Measurements from ENCODE around the gene FRY.

Gene FRY

DNA sequence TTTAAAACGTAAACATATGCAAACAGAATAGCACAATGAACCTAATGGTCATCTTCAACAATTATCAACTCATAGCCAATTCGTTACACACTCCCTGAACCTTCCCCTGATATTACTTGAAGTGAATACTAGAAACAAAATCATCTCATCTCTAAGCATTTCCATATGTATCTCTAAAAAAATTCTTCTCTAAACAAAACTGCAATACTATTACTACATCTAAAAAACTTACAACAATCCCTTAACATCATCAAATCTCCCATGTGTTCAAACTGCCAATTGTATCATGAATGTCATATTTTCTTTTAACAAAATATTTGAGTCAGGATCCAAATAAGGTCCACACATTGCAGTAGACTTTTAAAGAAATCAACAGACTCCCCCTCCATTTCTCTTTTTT lies 61.4 kb downstream of the FRY start:
- H3K27ac Mint-ChIP-seq = no peak overlapping the region
- DNase-seq (ENCODE audit: low spot score in 2 of 2) (no peak), ATAC-seq (ENCODE audit: low read depth) (no peak)
- peaks cover 3% of the 10 kb centered on the region for H3K36me3 Mint-ChIP-seq
- no peaks in the 10 kb centered on the region for H3K4me1 Mint-ChIP-seq
- H3K27me3 Mint-ChIP-seq = peaks cover 11% of the 10 kb centered on the region
- no peaks in the 10 kb centered on the region for H3K9me3 Mint-ChIP-seq
- H3K4me3 Mint-ChIP-seq = no peak overlapping the region

DNA sequence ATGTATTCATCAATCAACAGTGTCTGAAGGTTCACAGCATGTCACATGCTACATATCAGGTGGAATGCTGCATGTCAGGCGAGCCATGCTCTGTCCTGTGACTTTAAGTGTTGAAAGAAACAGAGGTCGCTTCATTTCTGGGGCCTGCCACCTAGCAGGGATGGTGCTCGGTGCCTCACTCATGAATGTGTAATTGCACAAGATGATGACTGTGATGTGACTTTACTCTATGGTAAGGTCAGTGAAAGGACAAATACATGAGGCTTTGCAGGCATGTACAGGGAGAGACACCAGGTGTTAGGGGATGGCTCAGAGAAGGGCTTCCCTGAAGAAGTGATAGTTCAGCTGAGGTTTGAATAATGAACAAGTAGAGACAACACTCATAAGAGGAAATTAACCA lies 66.7 kb downstream of the FRY start:
- no peak overlapping the region for H3K27ac Mint-ChIP-seq
- ATAC-seq (ENCODE audit: low read depth) (no peak), DNase-seq (ENCODE audit: low spot score in 2 of 2) (no peak)
- H3K4me3 Mint-ChIP-seq = no peak overlapping the region
- H3K4me1 Mint-ChIP-seq = no peaks in the 10 kb centered on the region
- H3K9me3 Mint-ChIP-seq = no peaks in the 10 kb centered on the region
- H3K27me3 Mint-ChIP-seq = peaks cover 8% of the 10 kb centered on the region
- H3K36me3 Mint-ChIP-seq = peaks cover 5% of the 10 kb centered on the region

DNA sequence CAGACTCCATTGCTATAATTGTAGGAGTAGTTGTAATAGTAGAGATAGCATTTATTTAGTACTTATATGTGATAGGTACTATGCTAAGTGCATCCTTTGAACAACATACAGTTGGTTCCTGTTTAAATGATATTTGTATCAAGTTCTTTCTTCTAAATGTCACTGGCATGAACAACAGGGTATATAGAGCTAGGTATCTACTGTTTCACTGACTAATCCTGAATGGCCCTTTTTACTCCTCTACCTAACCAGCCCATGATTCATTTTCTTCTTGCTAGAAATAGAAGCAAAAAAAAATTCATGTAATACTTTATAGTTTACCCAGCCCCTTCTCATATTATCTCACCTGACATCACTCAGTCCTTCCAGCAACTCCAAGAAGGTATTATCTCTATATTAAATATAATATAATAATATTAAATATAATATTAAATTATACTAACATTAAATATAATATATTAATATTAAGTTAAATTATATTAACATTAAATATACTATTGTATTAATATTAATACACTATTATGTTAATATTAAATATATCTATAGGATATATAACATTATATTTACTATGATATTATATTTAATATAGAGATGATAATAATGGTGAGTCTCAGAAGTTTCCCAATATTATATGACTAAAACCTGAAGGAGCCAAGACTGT lies 74.2 kb downstream of the FRY start:
- DNase-seq (ENCODE audit: low spot score in 2 of 2) (no peak), ATAC-seq (ENCODE audit: low read depth) (no peak)
- Mint-ChIP-seq H3K4me1 (no peaks in the 10 kb centered on the region), H3K36me3 (peaks cover 5% of the 10 kb centered on the region), H3K4me3 (no peak overlapping the region), H3K27me3 (peaks cover 2% of the 10 kb centered on the region), H3K27ac (no peak overlapping the region), H3K9me3 (peaks cover 2% of the 10 kb centered on the region)

DNA sequence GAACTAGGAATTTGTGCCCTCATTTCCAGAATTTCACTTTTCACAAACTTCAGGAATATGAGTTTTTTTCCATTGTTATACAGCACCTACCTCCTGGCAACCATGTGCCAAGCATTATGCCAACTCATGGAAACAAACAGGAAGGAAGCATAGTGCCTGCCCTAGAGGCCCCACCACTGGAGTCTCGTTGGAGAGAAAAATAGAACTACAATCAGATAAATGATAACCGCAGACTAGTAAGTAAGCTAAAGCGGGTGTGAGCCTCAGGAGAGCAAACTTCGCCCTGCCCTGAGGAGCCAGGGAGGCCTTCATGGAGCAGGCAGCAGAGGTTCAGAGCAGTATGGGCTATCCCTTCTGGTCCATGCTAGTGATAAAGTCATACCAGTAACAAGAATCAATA lies 75.9 kb downstream of the FRY start:
- no peak overlapping the region for H3K27ac Mint-ChIP-seq
- peaks cover 2% of the 10 kb centered on the region for H3K27me3 Mint-ChIP-seq
- peaks cover 2% of the 10 kb centered on the region for H3K9me3 Mint-ChIP-seq
- peaks cover 3% of the 10 kb centered on the region for H3K36me3 Mint-ChIP-seq
- H3K4me1 Mint-ChIP-seq = peaks cover 3% of the 10 kb centered on the region
- no peak overlapping the region for H3K4me3 Mint-ChIP-seq
- no peak for DNase-seq (ENCODE audit: low spot score in 2 of 2)
- ATAC-seq (ENCODE audit: low read depth) = no peak

DNA sequence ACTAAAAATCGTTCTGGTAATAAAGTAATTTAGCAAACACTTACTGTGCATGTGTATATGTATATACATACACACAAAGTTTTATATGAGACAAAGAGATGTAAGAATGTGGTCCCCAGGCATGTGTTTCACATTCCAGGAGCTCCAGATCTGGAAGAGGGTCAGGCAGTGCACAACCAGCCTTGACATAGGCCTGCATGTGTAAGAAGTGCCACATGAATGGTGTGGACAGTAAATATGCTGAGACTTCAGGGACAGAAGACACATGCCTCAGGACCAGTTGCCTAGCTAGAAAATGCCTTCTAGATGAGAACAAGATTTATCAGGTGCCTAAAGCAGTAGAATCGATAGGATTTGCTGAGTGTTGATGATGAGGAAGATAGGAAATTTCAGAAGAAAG lies 76.4 kb downstream of the FRY start:
- Mint-ChIP-seq H3K27me3 (peaks cover 2% of the 10 kb centered on the region), H3K27ac (no peak overlapping the region), H3K4me3 (no peak overlapping the region), H3K4me1 (peaks cover 3% of the 10 kb centered on the region), H3K36me3 (peaks cover 3% of the 10 kb centered on the region), H3K9me3 (peaks cover 2% of the 10 kb centered on the region)
- no peak for DNase-seq (ENCODE audit: low spot score in 2 of 2)
- no peak for ATAC-seq (ENCODE audit: low read depth)

DNA sequence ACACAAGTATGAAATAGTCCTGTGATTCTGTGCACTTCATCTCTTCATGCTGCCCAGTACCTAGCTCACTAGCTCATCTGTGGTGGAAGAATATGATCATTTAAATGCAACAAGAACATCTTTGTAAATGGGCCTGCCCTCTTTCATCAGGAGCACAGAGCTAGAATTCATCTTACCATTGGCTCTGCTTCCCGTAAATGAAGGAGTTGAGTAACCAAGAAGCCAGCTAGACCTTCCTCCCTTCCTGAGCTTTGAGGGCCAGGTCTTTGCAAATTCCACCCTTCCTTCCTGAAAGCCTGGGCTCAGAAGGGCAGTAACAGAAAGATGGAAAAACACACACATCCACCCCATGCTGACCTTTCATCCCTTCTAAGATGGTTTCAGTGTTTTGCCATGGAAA lies 82.0 kb downstream of the FRY start:
- Mint-ChIP-seq H3K4me1 (peaks cover 8% of the 10 kb centered on the region), H3K4me3 (no peak overlapping the region), H3K9me3 (no peaks in the 10 kb centered on the region), H3K27me3 (no peaks in the 10 kb centered on the region), H3K36me3 (no peaks in the 10 kb centered on the region), H3K27ac (no peak overlapping the region)
- no peak for DNase-seq (ENCODE audit: low spot score in 2 of 2)
- ATAC-seq (ENCODE audit: low read depth) = no peak

DNA sequence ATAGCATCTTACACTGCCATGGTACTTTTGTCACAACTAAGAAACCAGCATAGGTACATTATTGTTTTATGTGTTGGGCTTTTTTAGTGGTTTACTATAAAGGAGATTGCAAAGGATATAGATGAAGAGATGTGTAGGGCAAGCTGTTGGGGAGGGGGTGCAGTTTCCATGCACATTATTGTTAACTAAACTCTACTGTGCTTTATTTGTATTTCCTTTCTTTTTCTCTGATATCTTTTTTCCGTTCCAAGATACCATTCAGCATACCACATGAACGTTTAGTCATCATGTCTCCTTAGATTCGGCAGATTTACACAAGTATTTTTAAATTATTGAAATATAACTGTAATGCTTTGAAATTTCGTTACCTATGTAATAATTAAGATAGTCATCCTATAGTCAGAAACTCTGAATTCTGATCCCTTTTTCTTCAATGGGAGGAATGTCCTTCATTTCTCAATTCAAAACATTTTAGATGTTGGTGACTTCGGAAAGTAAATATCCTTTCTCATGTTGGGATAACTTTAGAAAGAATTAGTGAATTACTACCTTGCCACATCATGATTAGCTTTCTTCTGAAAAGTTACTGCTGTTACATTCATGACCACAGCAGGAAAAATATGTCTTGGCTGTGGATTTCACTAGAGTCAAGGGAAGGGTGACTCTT lies 82.8 kb downstream of the FRY start:
- H3K9me3 Mint-ChIP-seq = no peaks in the 10 kb centered on the region
- H3K4me1 Mint-ChIP-seq = peaks cover 8% of the 10 kb centered on the region
- no peaks in the 10 kb centered on the region for H3K36me3 Mint-ChIP-seq
- H3K27me3 Mint-ChIP-seq = no peaks in the 10 kb centered on the region
- ATAC-seq (ENCODE audit: low read depth) (no peak), DNase-seq (ENCODE audit: low spot score in 2 of 2) (no peak)
- no peak overlapping the region for H3K27ac Mint-ChIP-seq
- H3K4me3 Mint-ChIP-seq = no peak overlapping the region

DNA sequence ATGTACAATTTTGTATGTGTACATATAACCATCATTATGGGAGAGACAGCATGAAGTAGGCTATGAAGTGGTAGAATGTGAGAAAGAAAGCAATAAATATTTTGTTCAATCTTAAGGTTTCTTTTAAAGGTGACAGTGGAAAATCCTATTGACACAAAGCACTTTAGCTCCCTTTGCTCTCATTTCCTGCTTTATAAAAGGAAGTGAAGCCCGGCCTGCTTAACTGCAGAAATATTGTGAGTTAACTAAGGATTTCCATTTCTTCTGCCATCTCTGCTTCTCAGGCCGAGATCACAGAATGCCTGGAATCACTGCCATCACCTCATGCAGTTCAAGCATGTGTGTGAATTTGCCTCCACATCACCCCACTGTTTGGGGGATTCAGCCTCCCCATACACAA lies 83.5 kb downstream of the FRY start:
- Mint-ChIP-seq H3K4me3 (no peak overlapping the region), H3K4me1 (peaks cover 8% of the 10 kb centered on the region), H3K27ac (no peak overlapping the region), H3K27me3 (no peaks in the 10 kb centered on the region), H3K36me3 (no peaks in the 10 kb centered on the region), H3K9me3 (no peaks in the 10 kb centered on the region)
- ATAC-seq (ENCODE audit: low read depth) (peak; percentile 42), DNase-seq (ENCODE audit: low spot score in 2 of 2) (no peak)

DNA sequence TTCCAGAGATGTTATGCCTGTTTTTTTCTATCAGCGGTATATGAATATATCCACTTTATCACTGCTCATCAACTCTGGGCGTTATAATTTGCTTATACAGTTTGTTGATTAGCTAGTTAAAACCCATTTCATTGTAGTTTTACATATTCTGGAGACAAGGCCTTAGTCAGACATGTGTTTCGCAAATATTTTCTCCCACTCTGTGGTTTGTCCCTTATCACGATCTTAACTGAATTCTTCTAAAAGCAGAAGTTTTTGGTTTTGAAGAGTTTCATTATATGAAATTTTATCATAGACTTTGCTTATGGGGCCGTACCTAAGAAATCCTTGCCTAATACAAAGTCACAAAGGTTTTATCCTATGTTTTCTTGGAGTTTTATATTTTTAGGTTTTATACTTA lies 84.6 kb downstream of the FRY start:
- H3K4me3 Mint-ChIP-seq = no peak overlapping the region
- H3K9me3 Mint-ChIP-seq = no peaks in the 10 kb centered on the region
- ATAC-seq (ENCODE audit: low read depth) = no peak

DNA sequence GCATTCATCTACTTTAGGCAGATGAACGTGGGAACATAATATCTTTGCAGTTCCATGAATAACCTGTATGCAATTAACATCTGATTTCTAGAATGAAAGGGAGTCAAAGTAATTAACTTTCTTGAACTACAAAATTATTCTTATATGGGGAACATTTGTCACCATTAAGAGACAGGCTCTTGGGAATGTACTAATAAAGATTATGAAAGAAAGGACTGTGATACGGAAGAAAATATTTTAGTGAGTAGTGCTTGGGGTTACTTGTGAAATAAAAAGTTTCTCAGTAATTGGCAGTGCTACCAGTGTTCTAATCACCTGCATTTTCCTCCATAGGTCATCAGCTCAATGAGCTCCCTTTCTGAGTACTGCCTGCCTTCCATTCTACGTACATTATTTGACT lies 85.4 kb downstream of the FRY start:
- H3K9me3 Mint-ChIP-seq = no peaks in the 10 kb centered on the region
- DNase-seq (ENCODE audit: low spot score in 2 of 2) = no peak
- H3K27ac Mint-ChIP-seq = no peak overlapping the region
- peaks cover 7% of the 10 kb centered on the region for H3K36me3 Mint-ChIP-seq
- no peaks in the 10 kb centered on the region for H3K27me3 Mint-ChIP-seq
- peaks cover 5% of the 10 kb centered on the region for H3K4me1 Mint-ChIP-seq
- no peak overlapping the region for H3K4me3 Mint-ChIP-seq
- no peak for ATAC-seq (ENCODE audit: low read depth)

More for the DNA sequence above, 84.6 kb downstream of the FRY start:
- peaks cover 8% of the 10 kb centered on the region for H3K4me1 Mint-ChIP-seq
- H3K27ac Mint-ChIP-seq = no peak overlapping the region
- H3K36me3 Mint-ChIP-seq = peaks cover 4% of the 10 kb centered on the region
- DNase-seq (ENCODE audit: low spot score in 2 of 2) = no peak
- H3K27me3 Mint-ChIP-seq = no peaks in the 10 kb centered on the region

DNA sequence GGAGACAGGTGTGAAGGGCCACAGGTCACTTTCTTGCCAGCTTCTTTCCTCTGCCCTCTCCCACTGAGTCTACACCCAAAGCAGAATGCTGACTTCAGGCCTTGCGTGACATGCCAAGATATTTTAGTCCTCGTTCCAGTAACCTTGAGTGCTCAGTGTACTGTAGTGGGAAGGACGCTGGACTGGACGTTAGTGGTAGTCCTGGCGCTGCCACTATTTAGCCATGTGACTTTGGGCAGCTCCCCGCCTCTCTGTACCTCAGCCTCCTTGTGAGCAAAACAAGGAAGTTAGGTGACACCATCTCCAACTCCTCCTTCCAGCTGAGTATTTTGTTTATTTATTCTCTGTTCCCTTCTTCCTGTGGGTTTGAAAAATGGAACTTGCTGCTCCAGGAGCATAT lies 86.1 kb downstream of the FRY start:
- Mint-ChIP-seq H3K27me3 (no peaks in the 10 kb centered on the region), H3K36me3 (peaks cover 11% of the 10 kb centered on the region), H3K9me3 (peaks cover 1% of the 10 kb centered on the region), H3K4me1 (peaks cover 5% of the 10 kb centered on the region), H3K27ac (no peak overlapping the region), H3K4me3 (no peak overlapping the region)
- DNase-seq (ENCODE audit: low spot score in 2 of 2) = no peak
- no peak for ATAC-seq (ENCODE audit: low read depth)

DNA sequence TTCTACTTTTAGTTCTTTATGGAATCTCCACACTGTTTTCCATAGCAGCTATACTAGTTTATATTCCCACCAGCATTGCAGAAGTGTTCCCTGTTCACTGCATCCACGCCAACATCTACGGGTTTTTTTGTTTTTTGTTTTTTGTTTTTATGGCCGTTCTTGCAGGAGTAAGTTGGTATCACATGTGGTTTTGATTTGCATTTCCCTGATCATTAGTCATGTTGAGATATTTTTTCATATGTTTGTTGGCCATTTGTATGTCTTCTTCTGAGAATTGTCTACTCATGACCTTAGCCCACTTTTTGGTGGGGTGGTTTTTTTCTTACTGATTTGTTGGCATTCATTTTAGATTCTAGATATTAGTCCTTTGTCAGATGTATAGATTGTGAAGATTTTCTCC lies 89.7 kb downstream of the FRY start:
- DNase-seq (ENCODE audit: low spot score in 2 of 2) (no peak), ATAC-seq (ENCODE audit: low read depth) (no peak)
- Mint-ChIP-seq H3K36me3 (peaks cover 17% of the 10 kb centered on the region), H3K27ac (no peak overlapping the region), H3K9me3 (peaks cover 3% of the 10 kb centered on the region), H3K4me1 (no peaks in the 10 kb centered on the region), H3K27me3 (no peaks in the 10 kb centered on the region), H3K4me3 (no peak overlapping the region)

DNA sequence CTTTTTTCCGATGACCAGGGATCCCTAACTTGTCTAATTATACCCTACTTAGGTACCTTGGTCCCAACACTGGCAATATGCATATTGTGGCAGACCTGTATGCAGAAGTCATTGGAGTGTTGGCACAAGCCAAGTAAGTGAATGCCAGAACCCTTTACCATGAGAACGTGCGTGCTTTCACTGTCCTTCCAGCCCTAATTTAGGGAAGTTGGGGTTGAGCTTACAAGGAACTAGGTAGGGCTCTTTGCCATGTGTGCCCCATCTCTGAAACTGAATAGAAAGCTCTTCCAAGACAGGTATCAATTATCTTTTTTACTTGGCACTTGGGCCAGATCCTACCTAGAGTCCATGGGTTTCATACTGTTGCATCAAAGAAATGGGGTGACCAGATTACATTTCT lies 93.2 kb downstream of the FRY start:
- no peak for ATAC-seq (ENCODE audit: low read depth)
- no peak for DNase-seq (ENCODE audit: low spot score in 2 of 2)
- H3K36me3 Mint-ChIP-seq = peaks cover 17% of the 10 kb centered on the region
- no peak overlapping the region for H3K27ac Mint-ChIP-seq
- no peak overlapping the region for H3K4me3 Mint-ChIP-seq
- no peaks in the 10 kb centered on the region for H3K27me3 Mint-ChIP-seq
- H3K4me1 Mint-ChIP-seq = no peaks in the 10 kb centered on the region
- peaks cover 3% of the 10 kb centered on the region for H3K9me3 Mint-ChIP-seq

DNA sequence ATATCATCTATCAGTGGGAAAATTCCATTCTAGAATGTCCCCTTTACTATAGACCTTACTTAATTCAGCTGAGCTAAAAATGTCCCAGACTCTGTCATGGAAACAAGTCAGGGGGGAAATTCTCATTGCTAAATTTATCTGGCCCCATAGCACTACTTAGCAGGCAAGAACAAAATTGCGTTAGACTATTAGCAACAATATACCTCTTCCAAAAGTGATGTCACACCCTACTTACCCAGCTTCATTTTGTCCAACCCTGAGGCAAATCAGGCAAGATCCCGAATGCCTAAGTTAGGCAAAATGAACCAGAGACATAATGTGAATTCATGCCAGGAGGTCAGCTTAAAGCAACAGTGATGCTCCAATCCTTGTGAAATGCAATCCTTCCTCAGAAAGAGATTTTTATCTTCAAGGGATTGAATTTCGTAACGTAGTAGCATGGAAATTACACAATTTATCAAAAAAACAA lies 93.7 kb downstream of the FRY start:
- Mint-ChIP-seq H3K36me3 (peaks cover 17% of the 10 kb centered on the region), H3K27ac (no peak overlapping the region), H3K27me3 (no peaks in the 10 kb centered on the region), H3K4me3 (no peak overlapping the region), H3K4me1 (no peaks in the 10 kb centered on the region), H3K9me3 (peaks cover 3% of the 10 kb centered on the region)
- DNase-seq (ENCODE audit: low spot score in 2 of 2) = no peak
- ATAC-seq (ENCODE audit: low read depth) = no peak

DNA sequence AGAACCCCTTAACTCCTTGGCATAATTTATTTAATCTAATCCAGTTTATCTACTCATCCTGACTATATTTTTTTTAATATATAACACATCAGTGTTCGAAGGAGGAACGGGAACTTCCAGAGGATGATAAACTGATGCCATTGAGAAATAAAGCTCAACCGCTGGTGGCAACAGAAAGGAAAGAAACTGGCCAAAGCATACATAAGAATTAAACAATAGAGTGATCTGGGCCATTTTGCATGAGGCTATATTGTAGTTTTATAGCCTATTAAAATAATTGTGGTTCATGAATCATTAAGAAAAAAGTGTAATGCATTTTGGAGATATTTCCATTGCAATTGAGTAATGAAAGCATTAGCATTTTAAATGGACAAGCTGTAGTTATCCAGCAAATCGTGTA lies 94.2 kb downstream of the FRY start:
- Mint-ChIP-seq H3K4me3 (no peak overlapping the region), H3K9me3 (peaks cover 3% of the 10 kb centered on the region), H3K36me3 (peaks cover 17% of the 10 kb centered on the region), H3K4me1 (no peaks in the 10 kb centered on the region), H3K27me3 (no peaks in the 10 kb centered on the region), H3K27ac (no peak overlapping the region)
- ATAC-seq (ENCODE audit: low read depth) (no peak), DNase-seq (ENCODE audit: low spot score in 2 of 2) (no peak)

Measured in memory B cell (primary cell).